GM21737 (cell line): ENCODE measurements around the gene INPP5J.

ENCODE experiments used
- ATAC-seq: cut with Tn5 transposase; IDR thresholded peaks from one replicate; pipeline ENCODE4 v1.9.1; 2021; ENCODE audit warnings: mild to moderate bottlenecking, moderate library complexity; ENCODE audit not compliant: unreplicated experiment

Gene INPP5J

DNA sequence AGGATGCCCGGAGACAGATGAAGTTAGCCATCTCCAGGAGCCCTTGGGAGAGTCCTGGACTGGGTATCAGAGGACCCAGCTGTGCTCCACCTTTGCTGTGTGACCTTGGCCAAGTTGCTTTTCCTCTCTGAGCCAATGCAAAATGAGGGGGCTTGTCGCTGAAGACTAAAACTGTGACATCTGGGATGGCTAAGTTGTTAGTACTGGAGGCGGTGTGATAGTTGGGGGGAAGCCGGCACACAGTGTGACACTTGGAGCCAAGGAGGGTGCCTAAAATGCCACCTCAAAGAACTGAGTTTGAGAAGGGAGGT lies 481 bp downstream of the INPP5J start:
- ATAC-seq: no peak

DNA sequence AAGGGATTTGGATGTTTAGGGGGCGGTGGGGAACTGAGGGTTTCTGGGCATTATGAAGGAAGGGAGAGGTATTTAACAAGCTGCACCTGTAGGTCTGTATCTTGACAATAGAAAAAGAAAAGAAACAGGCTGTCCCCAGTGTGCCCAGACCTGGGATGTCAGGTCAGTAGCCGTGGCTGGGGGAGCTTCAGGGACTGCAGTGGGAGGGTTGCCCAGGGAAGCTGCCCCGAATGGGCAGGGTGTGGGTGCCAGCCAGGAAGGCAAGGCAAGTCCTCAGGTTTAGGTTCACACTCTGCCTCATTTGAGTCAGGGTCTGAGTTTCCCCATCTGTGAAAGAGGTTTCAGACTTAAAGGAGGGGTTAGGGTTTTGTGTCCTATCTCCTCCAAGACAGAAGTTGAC lies 1.5 kb downstream of the INPP5J start:
- no peak for ATAC-seq

DNA sequence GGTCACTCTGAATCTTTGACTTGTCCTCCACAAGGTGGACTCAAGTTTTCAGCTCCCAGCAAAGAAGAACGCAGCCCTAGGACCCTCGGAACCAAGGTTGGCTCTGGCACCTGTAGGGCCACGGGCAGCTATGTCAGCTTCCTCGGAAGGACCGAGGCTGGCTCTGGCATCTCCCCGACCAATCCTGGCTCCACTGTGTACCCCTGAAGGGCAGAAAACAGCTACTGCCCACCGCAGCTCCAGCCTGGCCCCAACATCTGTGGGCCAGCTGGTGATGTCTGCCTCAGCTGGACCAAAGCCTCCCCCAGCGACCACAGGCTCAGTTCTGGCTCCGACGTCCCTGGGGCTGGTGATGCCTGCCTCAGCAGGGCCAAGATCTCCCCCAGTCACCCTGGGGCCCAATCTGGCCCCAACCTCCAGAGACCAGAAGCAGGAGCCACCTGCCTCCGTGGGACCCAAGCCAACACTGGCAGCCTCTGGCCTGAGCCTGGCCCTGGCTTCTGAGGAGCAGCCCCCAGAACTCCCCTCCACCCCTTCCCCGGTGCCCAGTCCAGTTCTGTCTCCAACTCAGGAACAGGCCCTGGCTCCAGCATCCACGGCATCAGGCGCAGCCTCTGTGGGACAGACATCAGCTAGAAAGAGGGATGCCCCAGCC lies 2.2 kb downstream of the INPP5J start:
- ATAC-seq: no peak

DNA sequence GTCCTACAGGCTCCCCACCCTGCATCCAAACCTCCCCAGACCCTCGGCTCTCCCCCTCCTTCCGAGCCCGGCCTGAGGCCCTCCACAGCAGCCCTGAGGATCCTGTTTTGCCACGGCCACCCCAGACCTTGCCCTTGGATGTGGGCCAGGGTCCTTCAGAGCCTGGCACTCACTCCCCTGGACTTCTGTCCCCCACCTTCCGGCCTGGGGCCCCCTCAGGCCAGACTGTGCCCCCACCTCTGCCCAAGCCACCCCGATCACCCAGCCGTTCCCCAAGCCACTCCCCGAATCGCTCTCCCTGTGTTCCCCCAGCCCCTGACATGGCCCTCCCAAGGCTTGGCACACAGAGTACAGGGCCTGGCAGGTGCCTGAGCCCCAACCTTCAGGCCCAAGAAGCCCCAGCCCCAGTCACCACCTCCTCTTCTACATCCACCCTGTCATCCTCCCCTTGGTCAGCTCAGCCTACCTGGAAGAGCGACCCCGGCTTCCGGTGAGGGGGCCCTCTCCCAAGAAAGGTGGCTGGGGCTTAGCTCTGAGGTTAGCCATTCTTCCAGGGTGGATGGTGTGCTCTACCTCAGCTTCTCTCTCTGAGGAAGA lies 2.9 kb downstream of the INPP5J start:
- no peak for ATAC-seq

DNA sequence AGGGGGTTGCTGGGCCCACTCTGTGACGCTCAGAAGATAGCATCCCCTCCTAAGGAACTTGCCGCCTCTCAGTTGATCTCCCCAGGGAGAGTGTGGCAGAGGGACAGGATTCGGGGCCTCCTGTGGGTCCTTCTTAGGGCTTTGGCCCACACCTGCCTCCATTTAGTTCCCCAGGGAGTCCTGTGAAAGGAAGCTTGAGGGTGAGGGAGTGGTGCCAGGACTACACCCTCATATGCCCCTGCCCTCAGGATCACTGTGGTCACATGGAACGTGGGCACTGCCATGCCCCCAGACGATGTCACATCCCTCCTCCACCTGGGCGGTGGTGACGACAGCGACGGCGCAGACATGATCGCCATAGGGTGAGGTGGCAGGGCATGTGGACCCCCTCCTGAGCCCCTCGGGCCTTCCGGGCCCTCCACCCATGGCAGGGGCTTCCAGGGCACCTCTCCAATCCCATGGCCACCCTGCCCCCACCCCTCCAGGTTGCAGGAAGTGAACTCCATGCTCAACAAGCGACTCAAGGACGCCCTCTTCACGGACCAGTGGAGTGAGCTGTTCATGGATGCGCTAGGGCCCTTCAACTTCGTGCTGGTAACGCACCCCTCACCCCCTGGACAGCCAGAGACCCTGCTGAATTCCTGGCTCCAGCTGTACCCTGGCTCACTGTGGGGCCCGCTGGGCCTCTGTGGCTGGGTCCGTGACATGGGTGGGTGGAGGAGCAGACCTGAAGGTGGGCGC lies 3.5 kb downstream of the INPP5J start:
- ATAC-seq: no peak

DNA sequence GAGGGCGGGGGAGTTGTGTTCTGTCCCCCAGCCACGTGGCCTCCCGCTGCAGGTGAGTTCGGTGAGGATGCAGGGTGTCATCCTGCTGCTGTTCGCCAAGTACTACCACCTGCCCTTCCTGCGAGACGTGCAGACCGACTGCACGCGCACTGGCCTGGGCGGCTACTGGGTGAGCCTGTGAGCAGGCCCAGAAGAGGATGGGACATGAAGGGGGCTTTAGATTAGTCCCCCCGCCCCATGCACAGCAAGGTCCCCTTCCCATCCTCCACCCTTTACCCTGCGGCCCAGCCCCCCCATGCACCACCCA lies 4.1 kb downstream of the INPP5J start:
- ATAC-seq: no peak

DNA sequence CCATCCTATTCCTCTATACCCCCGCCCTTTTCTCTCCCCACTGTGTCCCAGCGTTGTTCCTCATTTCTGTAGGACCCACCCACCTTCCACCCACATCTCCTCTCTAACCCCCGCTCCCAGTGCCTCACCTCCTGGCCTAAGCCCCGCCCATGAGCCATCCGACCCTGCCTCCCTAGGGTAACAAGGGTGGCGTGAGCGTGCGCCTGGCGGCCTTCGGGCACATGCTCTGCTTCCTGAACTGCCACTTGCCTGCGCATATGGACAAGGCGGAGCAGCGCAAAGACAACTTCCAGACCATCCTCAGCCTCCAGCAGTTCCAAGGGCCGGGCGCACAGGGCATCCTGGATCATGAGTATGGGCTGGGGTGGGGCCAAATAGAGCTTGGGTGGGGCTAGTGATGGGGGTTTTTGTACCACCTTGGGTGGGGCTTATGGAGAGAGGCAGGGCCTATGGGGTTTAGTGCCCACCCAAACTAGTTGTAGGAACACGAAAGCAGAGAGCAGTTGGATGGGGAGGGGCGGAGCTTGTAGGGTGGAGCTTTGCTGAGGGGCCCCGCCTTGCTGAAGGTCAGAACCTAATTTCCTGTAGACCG lies 4.5 kb downstream of the INPP5J start:
- ATAC-seq: no peak

DNA sequence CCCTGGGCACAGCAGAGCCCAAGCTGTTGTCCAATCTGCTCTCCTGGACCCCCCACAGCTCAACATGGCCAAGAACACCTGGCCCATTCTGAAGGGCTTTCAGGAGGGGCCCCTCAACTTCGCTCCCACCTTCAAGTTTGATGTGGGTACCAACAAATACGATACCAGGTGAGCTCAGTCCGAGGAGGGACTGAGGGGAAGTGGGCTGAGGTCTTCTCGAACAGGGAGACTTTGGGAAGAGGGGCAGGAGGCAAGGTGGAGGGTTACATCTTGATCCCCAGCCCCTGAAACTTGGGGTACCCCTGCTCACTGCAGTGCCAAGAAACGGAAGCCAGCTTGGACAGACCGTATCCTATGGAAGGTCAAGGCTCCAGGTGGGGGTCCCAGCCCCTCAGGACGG lies 5.4 kb downstream of the INPP5J start:
- no peak for ATAC-seq

DNA sequence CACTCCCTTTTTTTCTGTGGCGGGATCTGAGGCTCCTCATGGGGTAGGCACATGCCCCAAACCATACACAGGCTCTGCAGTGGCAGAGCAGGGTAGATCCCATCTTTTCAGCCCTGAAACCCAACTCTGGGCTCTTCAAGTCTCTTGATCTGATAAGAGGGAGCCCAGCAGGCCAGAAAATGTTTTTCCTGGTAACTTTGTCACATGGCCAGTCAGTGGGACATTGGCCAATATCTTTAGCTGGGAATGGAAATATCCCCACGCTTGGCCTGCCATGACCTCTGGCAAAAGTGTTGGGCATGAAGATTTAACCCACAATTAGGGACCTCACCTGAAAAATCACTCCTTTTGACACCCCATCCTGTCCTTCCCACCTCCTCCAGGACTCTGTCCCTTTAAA lies 8.1 kb downstream of the INPP5J start:
- no peak for ATAC-seq

DNA sequence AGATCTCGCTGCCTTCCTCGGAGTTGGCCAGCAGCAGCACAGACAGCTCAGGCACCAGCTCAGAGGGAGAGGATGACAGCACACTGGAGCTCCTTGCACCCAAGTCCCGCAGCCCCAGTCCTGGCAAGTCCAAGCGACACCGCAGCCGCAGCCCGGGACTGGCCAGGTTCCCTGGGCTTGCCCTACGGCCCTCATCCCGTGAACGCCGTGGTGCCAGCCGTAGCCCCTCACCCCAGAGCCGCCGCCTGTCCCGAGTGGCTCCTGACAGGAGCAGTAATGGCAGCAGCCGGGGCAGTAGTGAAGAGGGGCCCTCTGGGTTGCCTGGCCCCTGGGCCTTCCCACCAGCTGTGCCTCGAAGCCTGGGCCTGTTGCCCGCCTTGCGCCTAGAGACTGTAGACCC lies 11.1 kb downstream of the INPP5J start:
- no peak for ATAC-seq

DNA sequence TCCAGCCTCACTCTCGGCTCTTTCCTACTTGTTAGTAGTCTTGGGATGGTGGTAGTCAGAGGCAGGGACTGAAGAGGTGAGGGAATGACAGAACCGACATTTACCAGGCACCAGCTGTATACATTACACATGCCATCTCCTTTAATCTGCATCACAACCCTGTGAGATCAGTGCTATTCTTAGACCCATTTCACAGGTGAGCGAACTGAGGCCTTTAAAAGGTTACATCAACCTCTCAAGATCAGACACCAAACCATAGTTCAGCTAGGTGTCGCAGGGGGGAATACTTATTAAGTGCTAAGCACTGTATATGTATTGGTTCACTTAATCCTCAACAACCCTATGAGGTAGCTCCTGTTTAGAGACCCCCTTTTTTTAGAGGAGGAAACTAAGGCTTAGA lies 11.9 kb downstream of the INPP5J start:
- no peak for ATAC-seq

DNA sequence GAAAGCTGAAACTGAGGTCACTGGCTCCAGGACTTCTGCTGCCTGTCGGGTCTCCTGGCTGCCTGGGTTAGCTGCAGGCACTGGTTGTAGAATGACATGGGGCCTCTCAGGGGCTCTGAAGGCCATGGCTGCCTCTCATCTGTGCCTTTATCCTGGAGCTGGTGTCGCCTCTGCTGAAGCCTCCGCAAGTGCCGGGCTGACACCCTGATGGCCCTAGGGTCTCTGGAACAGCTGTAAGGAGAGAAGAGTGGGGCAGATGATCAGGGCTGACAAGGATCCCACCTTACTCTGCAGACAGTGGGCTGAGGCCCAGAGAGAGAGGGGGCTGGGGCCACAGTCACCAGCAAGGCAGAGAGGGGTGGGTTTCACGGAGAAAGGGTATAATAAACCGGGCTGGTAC lies 12.9 kb downstream of the INPP5J start:
- ATAC-seq: no peak

DNA sequence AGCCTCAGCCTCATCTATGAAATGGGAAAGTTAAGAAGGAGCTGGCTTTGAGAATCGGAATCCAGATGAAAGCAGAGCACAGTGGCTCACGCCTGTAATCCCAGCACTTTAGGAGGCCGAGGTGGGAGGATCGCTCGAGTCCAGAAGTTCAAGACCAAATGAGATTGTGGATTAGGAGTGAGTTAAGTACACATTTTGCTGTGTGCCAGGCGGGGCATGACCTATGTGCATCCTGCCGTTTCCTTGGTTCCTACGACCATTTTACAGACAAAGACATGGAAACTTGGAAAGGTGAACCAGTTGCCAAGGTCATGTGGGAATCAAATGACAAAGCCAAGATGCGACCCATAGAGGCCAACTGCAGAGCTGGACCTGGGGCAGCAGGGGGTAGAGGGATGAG lies 13.4 kb downstream of the INPP5J start:
- ATAC-seq: no peak

DNA sequence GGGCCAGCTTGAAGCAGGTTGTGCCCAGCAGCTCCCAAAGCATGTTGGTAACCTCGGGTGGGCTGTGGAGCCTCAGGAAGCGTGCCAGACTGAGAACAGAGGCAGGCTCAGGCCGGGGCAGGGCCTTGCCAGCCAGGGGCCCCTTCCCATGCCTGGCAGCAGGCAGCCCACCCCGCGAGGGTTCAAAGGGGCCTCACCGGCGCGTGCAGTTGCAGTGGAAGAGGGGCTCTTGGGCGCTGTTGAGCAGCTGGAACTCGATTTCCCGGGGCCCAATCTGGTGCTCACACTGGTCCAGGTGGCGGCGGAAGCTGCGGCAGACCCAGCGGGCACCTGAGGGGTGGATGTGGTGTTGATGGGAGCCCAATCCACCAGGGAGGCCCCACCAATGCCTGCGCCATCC lies 13.9 kb downstream of the INPP5J start:
- ATAC-seq: no peak

DNA sequence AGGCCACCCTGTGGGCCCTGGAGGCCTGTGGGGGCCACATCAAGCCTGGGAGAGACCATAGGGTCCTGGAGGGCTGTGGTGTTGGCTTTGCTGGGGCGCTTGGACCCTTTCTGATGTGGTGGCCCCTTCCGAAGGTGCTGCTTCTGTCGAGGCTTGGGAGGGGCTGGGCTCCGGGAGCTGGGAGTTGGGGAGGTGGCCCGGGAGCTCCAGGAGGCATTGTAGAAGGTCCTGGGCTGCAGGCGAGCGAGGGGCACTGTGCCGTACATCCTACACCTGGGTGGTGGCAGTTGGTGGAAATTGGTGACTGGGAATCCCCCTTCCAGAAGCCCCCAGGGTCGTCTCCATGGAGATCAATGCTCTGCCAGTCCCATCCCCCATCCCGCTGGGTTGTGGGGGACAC lies 15.0 kb downstream of the INPP5J start:
- ATAC-seq: no peak

DNA sequence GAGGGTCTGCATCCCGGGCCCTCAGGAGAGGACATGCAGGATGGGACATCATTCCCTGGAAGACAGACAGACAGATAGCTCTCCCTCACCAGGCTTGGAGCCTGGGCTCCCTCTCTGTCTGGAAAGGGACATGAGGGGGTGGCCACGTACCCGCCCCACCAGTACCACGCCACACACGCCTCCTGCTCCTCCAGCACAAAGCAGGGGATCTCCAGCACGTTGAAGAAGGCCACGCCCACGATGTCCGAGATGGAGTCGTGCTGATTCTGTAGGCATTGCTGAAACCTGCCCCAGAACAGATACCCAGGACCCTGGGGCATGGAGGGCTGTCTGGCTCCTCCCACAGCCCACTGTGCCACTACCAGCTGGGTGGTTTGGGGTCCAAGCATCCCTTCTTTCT lies 15.4 kb downstream of the INPP5J start:
- no peak for ATAC-seq

DNA sequence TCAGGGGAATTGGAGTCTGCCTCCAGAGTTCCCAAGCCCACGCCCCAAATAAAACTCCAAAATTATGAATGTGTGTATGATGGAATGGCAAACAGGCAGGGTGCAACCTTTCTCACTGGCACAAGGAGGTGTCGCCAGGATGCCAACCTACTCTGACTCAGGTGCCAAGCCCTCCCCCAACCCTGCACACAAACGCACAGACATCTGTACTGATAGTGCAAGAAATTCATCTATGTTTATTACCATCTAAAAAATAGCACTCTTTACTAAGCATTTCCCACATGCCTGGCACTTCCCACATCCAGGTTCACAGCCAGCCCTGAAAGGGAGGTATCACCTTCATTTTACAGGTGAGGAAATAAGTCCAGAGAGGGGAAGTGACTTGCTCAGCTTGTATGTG lies 16.3 kb downstream of the INPP5J start:
- ATAC-seq: no peak

DNA sequence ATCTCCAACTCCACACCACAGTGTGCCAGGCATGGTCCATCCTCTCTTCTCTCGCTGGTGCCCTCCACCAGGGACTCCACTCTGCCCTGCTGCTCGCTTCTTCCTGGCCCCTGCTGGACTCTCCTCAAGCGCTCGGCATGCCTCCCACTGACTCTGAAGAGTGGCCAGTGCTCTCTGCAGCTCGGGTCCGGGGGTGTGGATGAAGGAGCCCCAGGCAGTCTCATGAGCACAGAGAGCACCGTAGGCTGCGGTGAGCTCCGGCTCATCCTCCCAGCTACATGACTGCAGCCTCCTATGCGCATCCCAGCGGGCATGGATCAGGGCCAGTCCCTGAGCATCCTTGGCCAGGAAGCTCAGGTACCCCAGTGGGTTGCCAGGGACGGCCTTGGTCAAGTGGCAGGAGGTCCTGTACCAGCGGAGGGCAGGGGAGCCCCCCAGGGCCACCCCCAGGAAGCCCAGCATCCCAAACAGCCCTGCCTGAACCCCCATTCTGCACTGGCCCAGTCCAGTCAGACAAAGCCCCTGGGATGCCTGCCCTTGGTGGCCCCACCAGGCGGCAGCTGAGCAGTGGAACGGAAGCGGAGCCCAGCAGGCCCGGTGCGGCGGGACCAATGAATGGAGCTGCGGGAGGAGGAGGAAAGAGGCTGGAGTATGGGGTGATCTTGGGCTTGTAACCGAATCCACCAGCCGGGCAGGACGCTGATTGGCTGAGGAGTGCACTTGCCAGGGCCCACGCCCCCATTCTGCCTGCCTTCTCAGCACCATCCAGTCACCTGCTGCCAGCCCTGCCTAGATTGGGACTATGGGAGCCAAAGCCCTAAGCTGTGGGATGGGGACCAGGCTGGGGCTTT lies 17.3 kb downstream of the INPP5J start, which contains the start of gene PLA2G3:
PLA2G3 (minus strand) TSS at position 643 of the 851 bp plus-strand sequence; CDS start at position 489, 154 bp downstream.
- no peak for ATAC-seq

DNA sequence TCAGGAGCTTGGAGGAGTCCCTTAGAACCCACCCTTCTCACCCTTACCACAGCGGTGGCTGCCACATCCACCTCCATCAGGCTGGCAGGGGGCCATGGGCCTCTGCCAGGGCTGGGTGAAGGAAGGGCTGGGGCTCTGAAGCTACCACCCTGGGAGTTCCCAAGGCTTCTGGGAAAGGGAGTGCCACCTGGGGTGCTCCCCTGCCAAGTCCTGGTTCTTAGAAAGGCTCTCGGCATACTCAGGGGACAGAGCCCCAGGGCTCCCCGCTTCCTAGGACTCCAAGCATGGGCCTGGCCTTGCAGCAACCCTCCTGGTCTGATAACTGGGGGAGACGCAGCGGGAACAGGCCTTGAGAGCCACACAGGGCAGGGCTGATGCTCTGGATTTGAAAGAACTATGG lies 18.0 kb downstream of the INPP5J start:
- ATAC-seq: no peak

DNA sequence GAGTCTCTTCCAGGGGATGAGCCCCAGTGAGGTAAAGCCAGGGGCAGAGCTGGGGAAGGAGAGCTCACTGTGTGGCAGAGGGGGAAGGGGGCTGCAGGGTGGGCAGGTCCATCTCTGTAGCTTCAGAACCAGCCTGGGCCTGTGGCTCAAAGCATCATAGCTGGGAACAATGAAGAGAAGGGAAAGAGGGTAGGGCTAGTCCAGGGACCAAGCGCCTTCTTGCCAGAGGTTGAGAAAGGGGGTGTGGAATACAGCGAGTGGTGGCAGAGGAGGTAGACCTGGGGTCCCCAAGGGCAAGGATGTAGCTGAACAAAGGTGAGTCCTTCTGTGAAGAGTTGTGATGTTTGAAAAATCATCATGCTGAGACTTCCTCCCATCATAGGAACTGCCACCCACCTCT lies 18.8 kb downstream of the INPP5J start:
- ATAC-seq: no peak

DNA sequence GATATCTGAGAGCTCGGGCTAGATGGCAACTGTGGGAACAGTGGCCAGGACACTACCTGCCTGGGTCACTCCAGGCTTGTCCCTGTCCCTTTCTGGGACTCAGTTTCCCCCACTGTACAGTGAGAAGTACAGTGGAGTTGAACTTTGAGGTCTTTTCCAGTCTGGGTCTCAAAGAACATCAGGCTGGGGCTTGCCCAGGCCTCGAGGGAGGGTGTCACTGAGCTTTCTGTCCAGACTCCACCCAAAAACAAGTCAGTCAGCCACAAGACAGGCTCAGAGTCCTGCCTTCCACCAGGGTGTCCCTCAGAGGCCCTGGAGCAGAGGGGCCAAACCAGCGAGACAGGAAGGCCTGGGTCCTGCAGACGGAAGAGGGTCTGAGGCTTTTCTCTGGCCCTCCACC lies 19.5 kb downstream of the INPP5J start:
- no peak for ATAC-seq
